Omental fat pad (tissue), 4 donors: Measurements from ENCODE around the gene SMOC2. TPM values are rescaled to one million over a fixed set of nuclear protein-coding genes. Genes with fewer than 3 reads are reported as not detected.

Experiments
- ATAC-seq: fragments of 150-250 bp; one replicate; pipeline ENCODE4 v1.9.1; 2016; ENCODE audit warnings: mild to moderate bottlenecking, moderate library complexity; ENCODE audit not compliant: low FRiP score
- DNase-seq: peaks from one replicate; pipeline ENCODE4 v3.0.0-alpha.2; 2019; ENCODE audit warnings: low spot score
- total RNA-seq, 4 donors: library from RNA; depleted of rRNA; stranded (reverse); fragments of >200 nt; gene quantifications; one replicate each; pipeline ENCODE4 v1.1.0, GENCODE V29; 2016
- TF ChIP-seq, protein P1 (sequence below), 3 donors: fragments of 450-650 bp; IDR thresholded peaks; one replicate each; pipeline ENCODE4 v1.5.1; 2016 to 2017; ENCODE audit warnings: antibody characterized with exemption in 3 of 3, mild to moderate bottlenecking in 3 of 3, moderate library complexity in 2 of 3

Gene SMOC2, protein sequence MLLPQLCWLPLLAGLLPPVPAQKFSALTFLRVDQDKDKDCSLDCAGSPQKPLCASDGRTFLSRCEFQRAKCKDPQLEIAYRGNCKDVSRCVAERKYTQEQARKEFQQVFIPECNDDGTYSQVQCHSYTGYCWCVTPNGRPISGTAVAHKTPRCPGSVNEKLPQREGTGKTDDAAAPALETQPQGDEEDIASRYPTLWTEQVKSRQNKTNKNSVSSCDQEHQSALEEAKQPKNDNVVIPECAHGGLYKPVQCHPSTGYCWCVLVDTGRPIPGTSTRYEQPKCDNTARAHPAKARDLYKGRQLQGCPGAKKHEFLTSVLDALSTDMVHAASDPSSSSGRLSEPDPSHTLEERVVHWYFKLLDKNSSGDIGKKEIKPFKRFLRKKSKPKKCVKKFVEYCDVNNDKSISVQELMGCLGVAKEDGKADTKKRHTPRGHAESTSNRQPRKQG
- 100 to 1,000 TPM in 2 of 4 donors, 10 to 100 TPM in 2; 53.1 to 164 (median 102) TPM for total RNA-seq

DNA sequence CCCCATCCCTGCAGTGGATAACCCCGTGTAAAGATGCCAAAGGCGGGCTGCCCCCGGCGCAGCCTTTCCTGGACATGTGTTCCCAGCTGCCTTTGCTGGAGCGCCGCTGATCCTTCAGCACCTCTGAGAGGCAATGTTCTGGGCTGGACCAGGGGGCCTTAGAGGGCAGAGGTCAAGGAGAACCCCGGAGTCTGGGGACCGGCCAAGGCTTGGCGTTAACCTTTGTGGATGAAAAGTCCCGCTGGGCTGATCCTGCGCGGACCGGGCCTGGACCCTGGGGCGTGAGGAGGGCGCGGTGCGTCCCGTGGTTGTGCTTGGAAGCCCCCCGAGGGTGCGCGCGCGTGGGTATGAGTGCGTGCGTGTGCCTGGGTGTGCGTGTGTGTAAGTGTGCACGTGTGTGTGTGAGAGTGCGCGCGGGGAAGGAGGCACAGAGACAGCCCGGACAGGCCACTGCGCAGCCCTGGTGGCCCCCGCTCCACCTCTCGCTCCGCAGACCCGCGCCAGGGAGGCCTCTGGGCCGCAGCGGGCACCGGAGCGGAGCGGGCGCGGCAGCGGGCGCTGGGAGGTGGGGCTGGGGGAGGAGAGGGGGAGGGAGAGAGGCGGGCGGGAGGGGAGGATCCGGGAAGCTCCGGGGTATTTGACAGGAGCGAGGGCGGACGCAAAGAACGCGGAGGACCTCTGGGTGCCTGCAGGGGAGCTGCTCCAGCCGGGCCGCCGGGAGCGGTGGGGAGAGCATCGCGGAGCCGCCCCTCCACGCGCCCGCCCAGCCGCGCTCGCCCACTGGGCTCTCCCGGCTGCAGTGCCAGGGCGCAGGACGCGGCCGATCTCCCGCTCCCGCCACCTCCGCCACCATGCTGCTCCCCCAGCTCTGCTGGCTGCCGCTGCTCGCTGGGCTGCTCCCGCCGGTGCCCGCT is at the start of gene SMOC2:
SMOC2 (plus strand) TSS at position 665 of the 914 bp plus-strand sequence; CDS start at position 852, 187 bp downstream.
- peak; percentile 76 for ATAC-seq
- no peak for DNase-seq
- TF ChIP-seq, protein P1, sequence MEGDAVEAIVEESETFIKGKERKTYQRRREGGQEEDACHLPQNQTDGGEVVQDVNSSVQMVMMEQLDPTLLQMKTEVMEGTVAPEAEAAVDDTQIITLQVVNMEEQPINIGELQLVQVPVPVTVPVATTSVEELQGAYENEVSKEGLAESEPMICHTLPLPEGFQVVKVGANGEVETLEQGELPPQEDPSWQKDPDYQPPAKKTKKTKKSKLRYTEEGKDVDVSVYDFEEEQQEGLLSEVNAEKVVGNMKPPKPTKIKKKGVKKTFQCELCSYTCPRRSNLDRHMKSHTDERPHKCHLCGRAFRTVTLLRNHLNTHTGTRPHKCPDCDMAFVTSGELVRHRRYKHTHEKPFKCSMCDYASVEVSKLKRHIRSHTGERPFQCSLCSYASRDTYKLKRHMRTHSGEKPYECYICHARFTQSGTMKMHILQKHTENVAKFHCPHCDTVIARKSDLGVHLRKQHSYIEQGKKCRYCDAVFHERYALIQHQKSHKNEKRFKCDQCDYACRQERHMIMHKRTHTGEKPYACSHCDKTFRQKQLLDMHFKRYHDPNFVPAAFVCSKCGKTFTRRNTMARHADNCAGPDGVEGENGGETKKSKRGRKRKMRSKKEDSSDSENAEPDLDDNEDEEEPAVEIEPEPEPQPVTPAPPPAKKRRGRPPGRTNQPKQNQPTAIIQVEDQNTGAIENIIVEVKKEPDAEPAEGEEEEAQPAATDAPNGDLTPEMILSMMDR (IDR thresholded peaks at IDR 0.05), result no peak

DNA sequence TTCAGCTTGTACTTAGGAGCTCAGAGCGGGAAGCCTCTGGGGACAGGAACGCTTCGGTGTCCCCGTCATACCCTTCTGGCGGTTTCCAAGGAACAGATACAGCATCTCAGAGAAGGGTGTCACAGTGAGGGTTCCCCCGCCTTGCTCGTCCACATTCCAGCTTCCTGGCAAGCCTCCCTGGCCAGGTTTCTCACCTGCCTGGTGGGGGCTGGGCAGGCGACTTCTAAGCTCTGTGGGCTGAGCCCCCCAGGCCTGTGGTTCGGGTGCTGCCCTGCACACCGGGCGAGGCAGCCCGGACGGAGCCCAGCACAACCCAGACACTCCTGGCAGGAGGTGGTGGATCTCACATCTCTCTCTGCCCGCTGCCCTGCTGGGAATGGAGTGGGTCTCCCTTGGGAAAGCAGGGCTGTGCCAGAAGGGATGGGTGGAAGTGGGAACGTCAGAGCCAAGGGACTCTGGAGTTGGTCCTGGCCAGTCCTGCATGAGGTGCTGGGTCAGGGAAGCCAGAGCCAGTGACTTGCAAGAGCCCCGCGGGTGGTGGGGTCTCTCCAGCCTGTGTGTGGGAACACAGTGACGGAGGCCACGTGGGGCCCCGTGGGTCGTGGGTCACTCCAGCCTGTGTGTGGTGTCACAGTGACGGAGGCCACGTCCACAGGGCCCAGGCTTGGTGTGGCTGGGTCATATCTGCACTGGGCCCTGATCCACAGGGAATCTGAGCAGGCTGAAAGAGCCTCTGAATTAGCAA is 47.7 kb upstream of the SMOC2 start:
- ATAC-seq (no peak), DNase-seq (no peak)
- TF ChIP-seq, protein P1 (IDR thresholded peaks at IDR 0.05), result no peak

DNA sequence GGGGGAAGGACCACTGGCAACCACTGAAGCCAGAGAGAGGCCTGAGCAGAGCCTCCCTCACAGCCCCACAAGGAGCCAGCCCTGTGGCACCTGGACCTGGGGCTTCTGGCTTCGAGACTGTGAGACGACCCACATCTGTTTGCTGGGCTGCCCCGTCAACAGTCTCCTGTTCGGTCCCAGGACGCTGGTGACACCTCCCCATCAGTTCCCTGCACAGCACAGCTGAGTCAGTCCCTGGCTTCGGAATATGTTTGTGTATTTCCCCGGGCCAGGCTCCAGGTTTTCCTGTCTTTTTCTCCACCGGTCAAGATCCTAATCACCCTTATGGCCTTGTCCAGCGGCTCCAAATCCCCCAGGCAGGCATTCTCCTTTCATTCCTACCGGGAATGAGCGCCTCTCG is 46.4 kb upstream of the SMOC2 start:
- TF ChIP-seq, protein P1 (IDR thresholded peaks at IDR 0.05), result no peak
- ATAC-seq, result no peak
- DNase-seq, result no peak

DNA sequence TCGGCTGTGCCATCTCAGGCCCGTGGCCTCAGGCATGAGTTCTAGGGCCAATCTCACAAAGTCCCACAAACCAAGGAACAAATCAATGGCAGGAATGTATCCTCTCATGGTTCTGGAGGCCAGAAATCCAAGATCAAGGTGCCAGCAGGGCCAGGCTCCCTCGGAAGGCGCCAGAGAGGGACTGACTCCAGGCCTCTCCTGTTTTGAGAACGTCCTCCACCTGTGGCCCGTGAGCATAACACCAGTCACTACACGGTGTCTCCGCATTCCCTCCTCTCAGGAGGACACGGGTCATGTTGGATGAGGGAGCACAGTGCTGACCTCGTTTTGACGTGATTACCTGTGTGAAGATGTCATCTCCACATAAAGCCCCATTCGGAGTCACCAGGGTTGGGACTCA is 45.0 kb upstream of the SMOC2 start:
- TF ChIP-seq, protein P1 (IDR thresholded peaks at IDR 0.05), result no peak
- no peak for DNase-seq
- ATAC-seq, result no peak

DNA sequence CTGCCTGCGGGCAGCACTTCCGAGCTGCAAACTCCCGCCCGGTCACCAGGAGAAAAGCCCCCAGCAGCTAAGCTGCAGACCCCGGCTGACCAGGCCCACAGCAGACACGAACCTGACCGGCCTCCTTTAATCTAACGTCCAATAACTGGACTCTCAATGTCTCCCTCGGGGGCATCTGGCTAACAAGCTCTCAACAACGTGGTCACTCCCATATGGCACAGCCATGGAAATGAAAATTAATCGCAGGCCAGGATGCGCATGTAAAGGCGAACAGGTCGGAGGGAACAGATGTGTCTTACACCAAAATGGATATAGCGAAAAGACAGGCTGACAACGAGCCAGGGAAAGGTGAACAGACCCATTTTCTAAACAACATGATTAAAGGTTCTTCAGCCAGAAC is 44.4 kb upstream of the SMOC2 start:
- TF ChIP-seq, protein P1 (IDR thresholded peaks at IDR 0.05), result no peak
- no peak for DNase-seq
- no peak for ATAC-seq

DNA sequence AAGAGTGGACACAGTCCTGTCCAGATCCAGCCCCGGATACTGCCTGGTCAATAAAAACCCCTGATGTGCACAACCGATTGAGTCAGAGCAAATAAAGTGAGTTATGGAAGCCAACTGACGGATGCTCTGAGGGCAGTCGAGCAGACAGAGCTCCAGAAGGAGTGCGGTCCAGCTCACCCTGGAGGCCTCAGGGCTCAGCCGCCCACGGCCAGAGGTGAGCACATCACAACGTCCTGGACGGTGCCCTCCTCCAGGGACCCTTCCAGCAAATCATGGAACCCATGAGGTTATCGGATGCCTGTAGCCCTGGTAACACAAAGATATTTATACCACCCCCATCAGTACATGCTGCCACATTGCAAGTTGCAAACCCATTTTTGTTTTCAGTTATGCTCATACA is 44.0 kb upstream of the SMOC2 start:
- TF ChIP-seq, protein P1 (IDR thresholded peaks at IDR 0.05), result no peak
- no peak for ATAC-seq
- DNase-seq, result no peak
